HG03175 (cell line): ENCODE data around the gene PGR.
A peak's percentile ranks its signal among the peaks of the same experiment; 100 is the strongest.
"Not testable (repeated sequence)": the region's sequence is repeated elsewhere in the genome, so short reads cannot be mapped to it uniquely, and the experiment has no call there.

Experiments used
- ATAC-seq: cut with Tn5 transposase; IDR thresholded peaks from one replicate; pipeline ENCODE4 v1.9.1; 2021; ENCODE audit warnings: mild to moderate bottlenecking, moderate library complexity; ENCODE audit not compliant: unreplicated experiment

PGR gene

DNA sequence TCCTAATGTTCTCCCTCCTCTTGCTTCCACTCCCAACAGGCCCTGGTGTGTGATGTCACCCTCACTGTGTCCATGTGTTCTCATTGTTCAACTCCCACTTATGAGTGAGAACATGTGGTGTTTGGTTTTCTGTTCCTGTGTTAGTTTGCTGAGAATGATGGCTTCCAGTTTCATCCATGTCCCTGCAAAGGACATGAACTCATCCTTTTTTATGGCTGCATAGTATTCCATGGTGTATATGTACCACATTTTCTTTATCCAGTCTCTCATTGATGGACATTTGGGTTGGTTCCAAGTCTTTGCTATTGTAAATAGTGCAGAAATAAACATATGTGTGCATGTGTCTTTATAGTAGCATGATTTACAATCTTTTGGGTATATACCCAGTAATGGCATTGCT is 115.9 kb downstream of the PGR start:
- not testable (repeated sequence) for ATAC-seq

DNA sequence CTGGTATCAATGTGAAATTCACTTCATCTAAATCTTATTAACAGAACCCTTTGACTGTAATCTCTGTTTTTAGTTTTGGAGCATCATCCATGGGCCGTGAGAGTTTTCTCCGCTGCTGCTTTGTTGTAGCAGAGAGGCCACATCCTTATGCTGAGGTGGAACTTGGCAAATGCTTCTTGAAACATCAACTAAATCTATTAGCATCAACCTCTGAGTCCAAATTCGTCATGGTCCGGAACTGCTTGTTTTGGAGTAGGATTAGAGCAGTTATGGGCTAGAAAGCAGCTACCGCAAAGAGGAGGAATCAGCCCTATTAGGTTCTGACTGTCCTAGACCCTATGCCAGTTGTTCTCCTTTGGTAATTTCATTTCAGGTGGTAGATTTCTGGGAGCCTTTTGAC is 117.7 kb downstream of the PGR start:
- no peak for ATAC-seq

DNA sequence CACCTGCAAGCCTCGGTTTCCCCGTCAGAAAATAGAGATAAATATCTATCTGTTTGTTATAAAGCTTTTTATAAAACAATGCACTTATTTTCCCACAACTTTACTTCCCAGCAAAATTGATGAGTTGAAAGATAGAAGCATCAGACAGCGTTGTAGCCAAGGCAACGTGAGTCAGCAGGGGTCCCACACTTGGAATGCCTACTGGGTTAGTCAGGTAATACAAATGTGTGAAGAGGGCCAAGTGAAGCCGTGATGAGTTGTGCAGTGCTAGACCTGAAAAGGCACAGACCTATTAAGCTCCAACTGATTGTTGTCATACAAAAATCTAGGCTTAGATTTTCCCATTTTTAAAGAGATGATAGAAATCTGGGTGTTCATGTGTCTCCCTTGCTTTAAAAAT is 118.7 kb downstream of the PGR start:
- ATAC-seq = no peak

DNA sequence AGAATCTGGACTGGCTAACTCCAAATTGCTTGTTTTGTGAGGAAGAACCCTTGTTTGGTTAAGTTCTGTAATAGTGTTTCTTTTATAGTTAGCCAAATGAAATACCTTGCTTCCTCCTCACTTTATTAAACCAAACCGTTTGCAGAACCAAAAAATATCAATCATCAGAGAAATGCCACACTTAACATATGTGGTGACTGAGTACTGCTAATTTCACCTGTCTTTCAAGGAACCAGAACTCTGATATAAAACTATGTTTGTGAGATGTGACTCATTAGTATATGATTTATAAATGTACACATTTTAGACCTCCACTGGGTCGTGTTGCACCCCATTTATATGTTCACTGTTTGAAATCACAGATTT is 119.9 kb downstream of the PGR start:
- no peak for ATAC-seq

DNA sequence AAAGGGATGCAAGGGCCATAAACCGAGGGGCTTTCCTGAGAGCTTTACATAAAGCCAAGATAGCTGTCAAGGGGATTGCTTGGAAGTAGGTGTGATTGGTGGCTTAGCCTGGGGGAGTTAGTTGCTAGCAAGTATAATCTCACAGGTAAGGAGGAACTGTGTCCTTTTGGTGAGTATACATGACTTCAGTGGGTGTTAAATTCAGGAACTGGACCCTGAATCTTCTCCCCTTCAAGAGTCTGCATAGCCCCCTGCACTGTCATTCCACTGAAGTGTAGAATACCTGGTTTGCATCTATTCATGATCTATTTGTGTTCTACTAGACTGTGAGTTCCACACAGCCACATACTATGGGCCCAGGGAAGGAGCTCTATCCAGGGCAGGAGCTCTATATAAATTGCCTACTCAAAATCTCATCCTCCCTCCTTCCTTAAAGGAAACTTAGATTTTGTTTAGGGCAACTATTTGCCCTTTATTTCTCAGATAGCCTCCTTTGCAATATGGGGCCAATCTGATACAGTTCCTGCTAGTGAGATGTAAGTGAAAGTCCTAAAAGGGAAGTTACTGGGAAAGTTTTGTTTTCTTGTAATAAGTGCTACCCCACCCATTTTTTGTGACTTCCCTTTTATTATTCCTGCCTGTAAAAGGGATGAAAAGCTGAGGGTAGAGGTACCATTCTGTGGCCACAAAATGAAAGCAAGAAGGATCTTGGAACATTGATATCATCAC is 120.5 kb downstream of the PGR start:
- ATAC-seq = no peak

DNA sequence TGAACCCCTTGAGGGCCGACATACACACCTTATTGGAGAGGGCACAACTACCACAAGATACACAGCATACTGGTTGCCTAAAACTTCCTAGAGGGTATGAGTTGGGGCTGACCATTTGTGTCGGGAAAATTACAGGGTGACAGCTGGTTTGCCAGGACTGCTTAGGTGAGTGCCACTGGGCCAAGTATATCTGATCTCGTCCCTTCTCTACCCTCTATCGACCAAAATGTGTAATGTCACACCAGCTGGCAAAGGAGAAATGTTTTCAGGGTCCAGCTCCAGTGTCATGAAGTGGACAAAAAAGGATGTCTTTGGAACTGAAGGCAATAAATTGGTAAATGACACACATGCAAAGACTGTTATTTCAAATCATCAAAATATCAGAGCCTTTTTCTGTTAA is 126.1 kb downstream of the PGR start:
- no peak for ATAC-seq

DNA sequence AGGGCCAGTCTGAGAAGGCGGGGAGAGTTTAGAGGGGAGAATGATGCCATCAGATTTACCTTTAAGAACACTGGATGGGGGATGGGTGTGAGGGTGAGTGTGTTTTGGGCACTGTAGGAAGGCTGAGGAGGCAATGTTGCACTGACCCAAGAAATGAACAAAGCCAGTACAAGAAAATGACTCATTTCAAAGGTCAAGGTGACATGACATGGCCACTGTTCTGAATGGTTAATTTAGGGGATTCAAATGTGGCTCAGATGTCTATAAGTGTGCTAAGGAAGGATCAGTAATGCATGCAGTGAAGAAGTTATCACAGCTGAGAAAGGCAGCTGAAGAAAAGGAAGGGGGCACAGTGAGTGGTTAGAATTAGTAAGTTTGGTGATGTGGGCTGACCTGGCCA is 129.9 kb downstream of the PGR start:
- no peak for ATAC-seq

DNA sequence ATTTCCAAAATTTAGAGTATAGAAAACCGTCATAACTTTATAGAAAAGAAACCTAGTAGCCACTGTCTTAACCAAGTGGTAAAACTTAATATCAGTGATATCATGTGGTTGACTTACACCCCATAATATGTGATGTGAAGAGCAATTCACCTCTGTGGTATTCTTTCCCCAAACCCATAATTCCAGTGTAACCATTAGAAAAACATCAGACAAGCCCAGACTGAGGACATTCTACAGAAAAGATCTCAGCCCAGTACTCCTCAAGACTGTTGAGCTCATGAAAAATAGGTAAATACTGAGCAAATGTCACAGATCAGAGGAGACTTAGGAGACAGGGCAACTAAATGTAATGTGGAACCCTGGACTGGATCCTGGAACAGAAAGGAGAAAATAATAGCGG is 134.6 kb downstream of the PGR start:
- ATAC-seq = no peak

DNA sequence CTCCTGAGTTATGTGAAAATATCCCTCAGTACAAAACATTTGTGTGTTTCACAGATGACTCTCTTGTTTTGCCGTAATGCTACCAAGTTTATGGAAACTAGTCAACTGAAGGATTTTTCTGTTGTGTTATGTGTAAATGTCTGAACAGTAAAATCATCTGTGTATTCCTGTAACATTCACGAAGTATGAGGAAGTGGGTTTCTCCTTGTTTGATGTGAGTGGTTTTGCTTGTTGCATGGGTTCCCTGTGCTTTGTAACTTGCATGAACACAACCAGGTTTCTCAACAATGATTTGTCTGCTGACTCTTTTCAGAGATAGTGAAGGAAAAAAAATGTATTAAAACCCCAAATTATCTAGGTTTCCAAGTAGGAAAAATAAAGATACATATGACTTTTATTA is 138.1 kb downstream of the PGR start:
- ATAC-seq = no peak

DNA sequence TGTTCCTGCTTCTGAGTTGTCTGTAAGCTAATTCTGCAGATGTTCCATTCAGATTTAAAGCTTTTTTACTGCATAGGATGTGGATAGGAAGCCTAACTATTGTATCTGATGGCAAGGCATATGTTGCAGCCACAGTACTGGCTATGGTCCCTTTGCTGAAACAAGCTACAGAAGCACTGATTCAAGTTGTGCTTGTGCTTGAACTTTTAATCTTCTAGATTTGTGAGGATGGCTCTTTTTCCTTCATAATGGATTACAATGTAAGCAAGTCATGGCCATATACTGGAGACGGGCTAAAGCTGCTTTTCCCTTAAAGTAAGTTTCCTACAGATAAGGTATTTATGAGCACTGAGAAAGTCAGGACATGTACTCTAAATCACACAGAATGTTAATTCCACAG is 138.7 kb downstream of the PGR start:
- ATAC-seq = no peak

DNA sequence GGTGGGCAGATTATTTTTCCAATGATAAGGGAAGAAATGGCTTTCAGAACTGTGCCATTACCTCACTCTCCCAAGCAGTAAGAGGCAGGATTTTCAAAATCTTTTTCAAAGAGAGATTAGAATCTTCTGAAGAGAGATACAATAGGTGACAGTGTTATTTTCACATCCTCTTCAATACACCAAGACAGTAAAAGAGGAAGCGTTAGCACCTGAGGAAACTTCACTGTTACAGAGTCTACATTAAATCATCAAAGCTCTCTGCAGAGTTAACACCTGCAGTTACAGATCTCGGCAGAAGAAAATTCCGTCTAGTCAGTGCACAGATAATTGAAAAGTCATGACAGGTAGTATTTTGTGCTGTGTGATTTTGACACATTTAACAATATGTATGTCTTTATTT is 144.9 kb downstream of the PGR start:
- peak; percentile 85 for ATAC-seq

DNA sequence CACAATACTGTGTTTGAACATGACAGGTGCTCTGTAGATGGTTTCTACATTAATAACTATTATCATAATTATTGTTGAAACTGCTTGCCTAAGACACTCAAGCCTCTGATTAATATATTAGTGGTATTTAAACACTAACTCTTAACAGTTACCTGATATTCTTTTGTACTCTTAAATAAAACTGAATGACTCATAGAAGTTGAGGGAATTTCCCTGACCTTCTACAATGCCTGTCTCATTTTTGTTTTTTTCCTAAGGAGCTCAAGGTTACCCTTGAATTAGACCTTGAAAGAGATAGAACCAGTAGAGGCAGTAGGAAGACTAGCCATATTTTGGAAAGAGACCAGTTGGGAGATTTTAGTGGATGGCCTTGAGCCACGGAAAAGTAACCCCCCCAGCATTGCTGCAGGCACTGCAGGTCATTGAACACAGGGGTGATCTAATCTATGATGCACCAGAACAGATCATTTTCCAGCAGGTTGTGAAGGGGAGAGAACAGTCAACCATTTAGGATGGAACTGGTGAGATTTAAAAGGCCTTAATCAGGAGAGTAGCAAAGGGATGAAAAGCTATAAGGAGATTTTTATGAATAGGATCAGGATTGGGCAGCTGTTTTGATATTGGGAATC is 148.3 kb downstream of the PGR start:
- ATAC-seq = no peak

DNA sequence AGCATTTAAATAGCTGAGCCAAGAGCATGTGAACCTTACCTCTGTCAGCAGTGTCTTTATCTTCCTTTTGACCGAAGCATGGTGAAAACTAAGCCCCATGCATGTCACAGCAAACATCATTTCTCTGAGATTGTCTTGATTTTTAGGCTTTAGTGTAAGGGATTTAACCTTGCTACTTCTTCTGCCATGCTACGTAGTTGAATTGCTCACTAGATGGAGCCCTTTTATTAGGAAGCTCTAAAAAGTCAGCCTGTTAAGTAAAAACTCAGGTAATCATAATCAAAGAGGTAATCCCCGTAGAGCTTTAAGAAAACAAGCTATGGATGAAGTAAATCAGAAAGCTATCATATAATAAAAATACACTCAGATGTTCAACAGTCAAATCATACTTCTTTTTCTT is 149.5 kb downstream of the PGR start:
- ATAC-seq = no peak
